ENCODE results near the gene CKAP2L.

CKAP2L gene

GRCh38 chr2:112787294-112787693 is 22.9 kb upstream of the CKAP2L start:
- Mint-ChIP-seq H3K27me3 (no peaks in the 10 kb centered on the region), H3K9me3 (no peaks in the 10 kb centered on the region), H3K4me3 (no peak overlapping the region), H3K4me1 (ENCODE audit: low read depth) (peaks cover 57% of the 10 kb centered on the region), H3K27ac (no peak overlapping the region), H3K36me3 (ENCODE audit: low read depth) (no peaks in the 10 kb centered on the region)
- intact Hi-C loops (cut with micrococcal nuclease), result no loop called here

- Mint-ChIP-seq H3K27ac (peak within 1 kb of the TSS; percentile 73), H3K27me3 (no peaks in the 10 kb centered on the region), H3K36me3 (ENCODE audit: low read depth) (no peaks in the 10 kb centered on the region), H3K4me1 (ENCODE audit: low read depth) (peaks cover 60% of the 10 kb centered on the region), H3K9me3 (no peaks in the 10 kb centered on the region), H3K4me3 (peak within 1 kb of the TSS; percentile 58)
- intact Hi-C loops (cut with micrococcal nuclease), result loop anchor here (5.0 kb wide), 1 partner anchor 53 kb away; the partner anchor contains the start of gene IL1B
Observed at GRCh38 chr2:112784199-112785189, 20.1 kb upstream of the CKAP2L start, which contains the start of gene IL1A. IL1A (minus strand) TSS chr2:112784493; CDS start chr2:112783770, 723 bp downstream.

- Mint-ChIP-seq H3K27ac (peak overlapping the region; percentile 73), H3K36me3 (ENCODE audit: low read depth) (no peaks in the 10 kb centered on the region), H3K9me3 (no peaks in the 10 kb centered on the region), H3K4me3 (no peak overlapping the region), H3K4me1 (ENCODE audit: low read depth) (peaks cover 56% of the 10 kb centered on the region), H3K27me3 (no peaks in the 10 kb centered on the region)
- intact Hi-C loops (cut with micrococcal nuclease), result loop anchor here (5.0 kb wide), 1 partner anchor 54 kb away; the partner anchor contains the start of gene IL1B
Observed at GRCh38 chr2:112783187-112783714, 18.8 kb upstream of the CKAP2L start.

- intact Hi-C loops (cut with micrococcal nuclease), result loop anchor here (5.0 kb wide), 1 partner anchor 55 kb away; the partner anchor contains the start of gene IL1B
- H3K27me3 Mint-ChIP-seq, result no peaks in the 10 kb centered on the region
- peak overlapping the region; percentile 2 for H3K27ac Mint-ChIP-seq
- peaks cover 56% of the 10 kb centered on the region for H3K4me1 Mint-ChIP-seq (ENCODE audit: low read depth)
- H3K36me3 Mint-ChIP-seq (ENCODE audit: low read depth), result peaks cover 6% of the 10 kb centered on the region
- no peaks in the 10 kb centered on the region for H3K9me3 Mint-ChIP-seq
- H3K4me3 Mint-ChIP-seq, result no peak overlapping the region
Observed at GRCh38 chr2:112782234-112782799, 17.9 kb upstream of the CKAP2L start.

DNA sequence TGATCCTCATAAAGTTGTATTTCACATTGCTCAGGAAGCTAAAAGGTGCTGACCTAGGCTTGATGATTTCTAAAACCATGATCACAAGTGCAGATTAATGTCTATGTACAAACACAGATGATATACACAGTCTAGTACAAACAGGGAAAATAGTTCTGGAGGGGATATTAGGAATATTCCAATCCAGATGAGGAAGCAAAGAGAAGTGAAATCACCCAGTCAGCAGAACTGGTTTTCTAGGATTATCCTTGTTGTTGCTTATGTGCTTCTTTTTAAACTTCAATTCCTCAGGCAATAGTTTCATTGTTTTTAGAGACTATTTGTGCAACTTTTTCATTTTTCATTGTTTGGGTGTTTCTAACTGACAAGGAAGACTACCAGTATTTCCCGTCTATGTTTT is 15.2 kb upstream of the CKAP2L start:
- Mint-ChIP-seq H3K4me3 (no peak overlapping the region), H3K27me3 (peaks cover 2% of the 10 kb centered on the region), H3K36me3 (ENCODE audit: low read depth) (peaks cover 13% of the 10 kb centered on the region), H3K27ac (no peak overlapping the region), H3K9me3 (no peaks in the 10 kb centered on the region), H3K4me1 (ENCODE audit: low read depth) (peaks cover 59% of the 10 kb centered on the region)
- intact Hi-C loops (cut with micrococcal nuclease), result no loop called here

DNA sequence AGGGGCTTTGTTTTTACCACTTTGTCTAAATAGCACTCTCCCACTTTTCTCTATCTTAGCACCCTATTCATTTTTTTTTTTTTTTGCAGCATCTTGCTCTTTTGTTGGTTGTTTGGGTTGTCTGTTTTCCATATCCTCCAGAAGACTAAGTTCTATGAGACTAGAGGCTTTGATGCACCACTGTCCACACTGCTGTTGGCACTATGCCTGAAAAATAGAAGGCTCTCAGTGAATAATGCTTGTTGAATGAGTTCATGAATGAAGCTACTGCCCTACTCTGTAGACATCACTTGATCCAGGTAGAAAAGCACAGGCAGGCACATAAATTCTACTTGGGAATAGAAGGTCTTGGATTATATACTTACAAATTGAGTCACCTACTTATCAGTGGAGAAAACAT is 12.6 kb upstream of the CKAP2L start:
- H3K4me3 Mint-ChIP-seq, result no peak overlapping the region
- H3K36me3 Mint-ChIP-seq (ENCODE audit: low read depth), result peaks cover 13% of the 10 kb centered on the region
- intact Hi-C loops (cut with micrococcal nuclease), result no loop called here
- H3K4me1 Mint-ChIP-seq (ENCODE audit: low read depth), result peaks cover 48% of the 10 kb centered on the region
- no peak overlapping the region for H3K27ac Mint-ChIP-seq
- H3K9me3 Mint-ChIP-seq, result no peaks in the 10 kb centered on the region
- peaks cover 2% of the 10 kb centered on the region for H3K27me3 Mint-ChIP-seq

DNA sequence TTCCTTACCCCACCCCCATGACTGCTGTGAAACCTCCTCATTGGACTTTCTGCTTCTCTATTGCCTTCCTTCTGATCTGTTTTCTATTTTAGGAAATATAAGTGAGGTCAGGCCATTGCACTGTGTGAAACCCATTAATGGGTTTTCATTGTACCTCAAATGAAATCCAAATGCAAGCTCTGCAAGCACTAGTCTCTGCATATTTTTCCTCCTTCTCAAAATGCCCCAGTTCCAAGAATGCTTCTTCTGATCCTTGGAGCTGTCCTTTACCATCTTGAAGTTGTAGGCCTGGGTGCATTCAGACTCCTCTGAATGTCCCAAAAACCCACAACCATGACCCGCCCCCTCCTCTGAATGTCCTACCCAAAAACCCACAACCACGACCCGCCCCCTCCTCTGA is 11.7 kb upstream of the CKAP2L start:
- intact Hi-C loops (cut with micrococcal nuclease), result no loop called here
- no peak overlapping the region for H3K4me3 Mint-ChIP-seq

GRCh38 chr2:112774536-112775285 is 10.3 kb upstream of the CKAP2L start:
- Mint-ChIP-seq H3K36me3 (ENCODE audit: low read depth) (peaks cover 13% of the 10 kb centered on the region), H3K4me1 (ENCODE audit: low read depth) (peaks cover 43% of the 10 kb centered on the region), H3K27ac (no peak overlapping the region), H3K9me3 (no peaks in the 10 kb centered on the region), H3K27me3 (peaks cover 2% of the 10 kb centered on the region), H3K4me3 (no peak overlapping the region)
- intact Hi-C loops (cut with micrococcal nuclease), result no loop called here

More for the DNA sequence above, 11.7 kb upstream of the CKAP2L start:
- Mint-ChIP-seq H3K27me3 (peaks cover 2% of the 10 kb centered on the region), H3K36me3 (ENCODE audit: low read depth) (peaks cover 13% of the 10 kb centered on the region), H3K9me3 (no peaks in the 10 kb centered on the region), H3K27ac (no peak overlapping the region), H3K4me1 (ENCODE audit: low read depth) (peaks cover 43% of the 10 kb centered on the region)

DNA sequence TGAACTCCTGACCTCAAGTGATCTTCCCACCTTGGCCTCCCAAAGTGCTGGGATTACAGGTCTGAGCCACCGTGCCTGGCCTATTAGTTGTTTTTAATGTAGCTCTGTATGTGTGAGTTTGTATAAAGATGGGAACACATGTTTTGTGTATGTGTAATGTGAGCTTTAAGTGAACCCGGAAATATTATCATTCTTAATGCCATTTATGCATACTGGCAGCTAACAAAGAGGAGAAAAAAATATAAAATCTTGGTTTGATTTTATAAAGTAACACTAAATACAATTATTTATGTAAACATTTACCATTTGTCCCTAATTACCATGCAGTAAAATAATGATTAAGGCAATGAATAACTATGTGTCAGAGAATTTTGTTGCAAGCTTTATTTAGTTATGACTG is 9.1 kb upstream of the CKAP2L start:
- H3K27ac Mint-ChIP-seq, result no peak overlapping the region
- intact Hi-C loops (cut with micrococcal nuclease), result no loop called here
- peaks cover 2% of the 10 kb centered on the region for H3K27me3 Mint-ChIP-seq
- peaks cover 13% of the 10 kb centered on the region for H3K36me3 Mint-ChIP-seq (ENCODE audit: low read depth)
- H3K9me3 Mint-ChIP-seq, result no peaks in the 10 kb centered on the region
- H3K4me1 Mint-ChIP-seq (ENCODE audit: low read depth), result peaks cover 37% of the 10 kb centered on the region
- H3K4me3 Mint-ChIP-seq, result no peak overlapping the region

- Mint-ChIP-seq H3K36me3 (ENCODE audit: low read depth) (peaks cover 13% of the 10 kb centered on the region), H3K27ac (no peak overlapping the region), H3K27me3 (peaks cover 2% of the 10 kb centered on the region), H3K4me1 (ENCODE audit: low read depth) (peaks cover 40% of the 10 kb centered on the region), H3K9me3 (no peaks in the 10 kb centered on the region), H3K4me3 (no peak overlapping the region)
- intact Hi-C loops (cut with micrococcal nuclease), result no loop called here
Observed at GRCh38 chr2:112772911-112773475, 8.6 kb upstream of the CKAP2L start.

DNA sequence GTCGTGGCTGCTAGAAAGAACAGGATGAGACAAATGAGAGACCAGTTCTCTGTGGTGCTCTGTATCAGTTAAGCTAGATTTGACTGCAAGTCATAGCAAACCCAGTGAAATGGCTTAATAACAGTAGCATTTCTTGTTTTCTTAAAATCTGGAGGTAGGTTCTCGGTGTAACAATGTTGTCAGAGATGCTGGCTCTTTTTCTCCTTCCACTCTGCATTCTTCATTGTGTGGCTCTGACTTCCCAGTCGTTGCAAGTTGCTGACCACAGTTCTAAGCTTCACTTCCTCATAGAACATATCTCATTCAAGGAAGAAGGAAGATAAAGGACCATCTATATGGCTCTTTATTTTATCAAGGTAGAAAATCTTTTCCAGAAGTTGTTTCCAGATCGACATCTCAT is 7.9 kb upstream of the CKAP2L start:
- intact Hi-C loops (cut with micrococcal nuclease), result no loop called here
- Mint-ChIP-seq H3K27ac (no peak overlapping the region), H3K27me3 (peaks cover 2% of the 10 kb centered on the region), H3K4me3 (no peak overlapping the region), H3K9me3 (no peaks in the 10 kb centered on the region), H3K36me3 (ENCODE audit: low read depth) (peaks cover 7% of the 10 kb centered on the region), H3K4me1 (ENCODE audit: low read depth) (peaks cover 41% of the 10 kb centered on the region)

DNA sequence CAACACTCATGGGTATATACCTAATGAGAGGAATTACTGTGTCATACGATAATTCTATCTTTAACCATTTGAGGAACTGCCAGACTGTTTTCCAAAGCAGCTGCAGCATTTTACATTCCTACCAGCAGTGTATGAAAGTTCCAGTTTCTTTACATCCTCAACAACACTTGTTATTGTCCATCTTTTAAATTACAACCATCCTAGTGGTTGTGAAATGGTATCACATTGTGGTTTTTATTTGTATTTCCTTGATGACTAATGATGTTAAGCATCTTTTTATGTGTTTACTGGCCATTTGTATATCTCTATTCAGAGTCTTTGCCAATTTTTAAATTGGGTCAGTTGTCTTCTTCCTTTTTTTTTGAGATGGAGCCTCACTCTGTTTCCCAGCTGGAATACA is 4.0 kb upstream of the CKAP2L start:
- intact Hi-C loops (cut with micrococcal nuclease), result loop anchor here (10.0 kb wide), 1 partner anchor 46 kb away; no protein-coding TSS in a partner anchor
- H3K4me1 Mint-ChIP-seq (ENCODE audit: low read depth), result peaks cover 55% of the 10 kb centered on the region
- no peak overlapping the region for H3K27ac Mint-ChIP-seq
- peaks cover 9% of the 10 kb centered on the region for H3K36me3 Mint-ChIP-seq (ENCODE audit: low read depth)
- no peaks in the 10 kb centered on the region for H3K9me3 Mint-ChIP-seq
- H3K27me3 Mint-ChIP-seq, result no peaks in the 10 kb centered on the region
- H3K4me3 Mint-ChIP-seq, result no peak overlapping the region

GRCh38 chr2:112767693-112768330 is 3.4 kb upstream of the CKAP2L start:
- Mint-ChIP-seq H3K4me3 (peak overlapping the region; percentile 34), H3K4me1 (ENCODE audit: low read depth) (peaks cover 55% of the 10 kb centered on the region), H3K27ac (peak overlapping the region; percentile 54), H3K36me3 (ENCODE audit: low read depth) (peaks cover 9% of the 10 kb centered on the region), H3K27me3 (no peaks in the 10 kb centered on the region), H3K9me3 (no peaks in the 10 kb centered on the region)
- intact Hi-C loops (cut with micrococcal nuclease), result loop anchor here (10.0 kb wide), 1 partner anchor 47 kb away; no protein-coding TSS in a partner anchor
